IMR-90 (cell line): Measurements from ENCODE around the gene NDC80.

Source experiments
- CTCF ChIP-seq: conservative IDR thresholded peaks from 2 replicates; pipeline ENCODE4 v1.5.1; 2012; ENCODE audit warnings: mild to moderate bottlenecking, low read depth, low read length, improper control_type of control experiment
- FOS ChIP-seq: fragments of 150-350 bp; IDR thresholded peaks from 2 replicates; pipeline ENCODE4 v1.6.1; 2016; ENCODE audit warnings: low read depth, low read length
- POLR2A ChIP-seq: IDR thresholded peaks from 2 replicates; pipeline ENCODE4 v1.6.1; 2012; ENCODE audit warnings: mild to moderate bottlenecking, low read depth, low read length

- TF ChIP-seq CTCF (no peak), FOS (no peak), POLR2A (no peak)
These were observed 73.2 kb downstream of the NDC80 start for GRCh38 chr18:2644535-2644934.
